ENCODE results near the gene HNRNPF.
"Not testable (repeated sequence)": the region's sequence is repeated elsewhere in the genome, so short reads cannot be mapped to it uniquely, and the experiment has no call there.

Gene HNRNPF

GRCh38 chr10:43396061-43396927 is 12.7 kb downstream of the HNRNPF start:
- DNase-seq (ENCODE audit: low spot score): peak; percentile 84

- peak; percentile 62 for DNase-seq (ENCODE audit: low spot score)
These were observed 13.4 kb downstream of the HNRNPF start for GRCh38 chr10:43395571-43396060.

- no peak for DNase-seq (ENCODE audit: low spot score)
These were observed 14.1 kb downstream of the HNRNPF start for GRCh38 chr10:43394868-43395267.

- no peak for DNase-seq (ENCODE audit: low spot score)
These were observed 15.2 kb downstream of the HNRNPF start for GRCh38 chr10:43393606-43394360.

GRCh38 chr10:43393186-43393585 is 15.8 kb downstream of the HNRNPF start:
- DNase-seq (ENCODE audit: low spot score): not testable (repeated sequence)

GRCh38 chr10:43392748-43393147 is 16.2 kb downstream of the HNRNPF start:
- no peak for DNase-seq (ENCODE audit: low spot score)

- no peak for DNase-seq (ENCODE audit: low spot score)
These were observed 17.5 kb downstream of the HNRNPF start for GRCh38 chr10:43391496-43391895.

GRCh38 chr10:43390759-43391158 is 18.2 kb downstream of the HNRNPF start:
- DNase-seq (ENCODE audit: low spot score): peak; percentile 85

GRCh38 chr10:43390333-43390732 is 18.7 kb downstream of the HNRNPF start:
- no peak for DNase-seq (ENCODE audit: low spot score)

- DNase-seq (ENCODE audit: low spot score): no peak
These were observed 19.1 kb downstream of the HNRNPF start for GRCh38 chr10:43389867-43390266.

- DNase-seq (ENCODE audit: low spot score): no peak
These were observed 21.3 kb downstream of the HNRNPF start for GRCh38 chr10:43387678-43388032.

GRCh38 chr10:43386981-43387677 is 21.9 kb downstream of the HNRNPF start:
- DNase-seq (ENCODE audit: low spot score): no peak

- DNase-seq (ENCODE audit: low spot score): no peak
These were observed 22.4 kb downstream of the HNRNPF start for GRCh38 chr10:43386549-43386948.

GRCh38 chr10:43385412-43386004 is 23.5 kb downstream of the HNRNPF start:
- DNase-seq (ENCODE audit: low spot score): no peak

GRCh38 chr10:43384252-43385221 is 24.4 kb downstream of the HNRNPF start:
- no peak for DNase-seq (ENCODE audit: low spot score)

- DNase-seq (ENCODE audit: low spot score): peak; percentile 49
These were observed 25.6 kb downstream of the HNRNPF start for GRCh38 chr10:43383204-43383971.

- DNase-seq (ENCODE audit: low spot score): peak; percentile 80
These were observed 28.3 kb downstream of the HNRNPF start for GRCh38 chr10:43380610-43381222.

- DNase-seq (ENCODE audit: low spot score): no peak
These were observed 31.5 kb downstream of the HNRNPF start for GRCh38 chr10:43377424-43377883.

GRCh38 chr10:43376828-43377423 is 32.1 kb downstream of the HNRNPF start:
- no peak for DNase-seq (ENCODE audit: low spot score)
